Stomach (tissue), 4 donors: Measurements from ENCODE around the gene PIP.
"Not testable (repeated sequence)": the region's sequence is repeated elsewhere in the genome, so short reads cannot be mapped to it uniquely, and the experiment has no call there.

ENCODE experiments used
- CTCF ChIP-seq, 7 experiments: fragments of 450-650 bp in 4 of 7; fragments of 200-600 bp in 3 of 7; sonication (generic) in 3 of 7; IDR thresholded peaks; one replicate each; pipeline ENCODE4 v1.5.1; 2016 to 2019; ENCODE audit warnings: antibody characterized with exemption in 7 of 7, control low read depth in 2 of 7, mild to moderate bottlenecking in 1 of 7
- POLR2AphosphoS5 ChIP-seq, 3 donors: sonication (generic); formaldehyde crosslinking; IDR thresholded peaks; one replicate each; pipeline ENCODE4 v1.6.1; 2016; ENCODE audit warnings: antibody characterized with exemption in 3 of 3

GRCh38 chr7:143108019-143108418, 23.9 kb upstream of the PIP start:
- not testable (repeated sequence) for TF ChIP-seq CTCF, POLR2AphosphoS5 (IDR thresholded peaks at IDR 0.05)
